Fibroblast of pulmonary artery (primary cell): Measurements from ENCODE around the gene BCCIP.

Experiments used
- DNase-seq: peaks from one replicate; pipeline ENCODE4 v3.0.0-alpha.2; 2010; ENCODE audit warnings: low read depth
- H3K4me3 ChIP-seq: replicated peaks from 2 replicates; pipeline ENCODE4 v1.5.1; 2011; ENCODE audit warnings: low read depth, mild to moderate bottlenecking, control low read depth, low read length, moderate library complexity
- TF ChIP-seq, protein P1 (sequence below): IDR thresholded peaks from 2 replicates; pipeline ENCODE4 v1.5.1; 2011; ENCODE audit warnings: mild to moderate bottlenecking, control low read depth, low read length, inconsistent platforms; ENCODE audit errors: missing control alignments

The BCCIP gene

DNA sequence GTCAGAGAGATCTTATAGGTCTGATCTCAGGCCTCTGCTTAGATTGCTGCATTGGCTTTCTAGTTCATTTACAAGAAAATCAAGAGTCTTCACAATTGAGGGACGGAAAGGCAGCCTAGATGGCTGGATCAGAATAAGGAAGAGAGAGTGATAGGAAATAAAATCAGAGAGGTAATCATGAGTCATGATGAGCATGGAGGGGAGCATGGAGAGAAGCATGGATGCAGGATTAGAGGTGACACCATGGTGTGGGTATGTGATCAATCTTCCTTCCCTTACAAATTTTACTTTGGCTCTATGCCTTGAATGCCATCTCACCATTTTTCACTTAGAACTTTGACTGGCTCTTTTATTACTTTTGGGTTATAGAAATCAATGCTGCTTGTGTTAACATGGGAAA, 1.4 kb downstream of the BCCIP start:
- DNase-seq: peak; percentile 8
- TF ChIP-seq, protein P1, sequence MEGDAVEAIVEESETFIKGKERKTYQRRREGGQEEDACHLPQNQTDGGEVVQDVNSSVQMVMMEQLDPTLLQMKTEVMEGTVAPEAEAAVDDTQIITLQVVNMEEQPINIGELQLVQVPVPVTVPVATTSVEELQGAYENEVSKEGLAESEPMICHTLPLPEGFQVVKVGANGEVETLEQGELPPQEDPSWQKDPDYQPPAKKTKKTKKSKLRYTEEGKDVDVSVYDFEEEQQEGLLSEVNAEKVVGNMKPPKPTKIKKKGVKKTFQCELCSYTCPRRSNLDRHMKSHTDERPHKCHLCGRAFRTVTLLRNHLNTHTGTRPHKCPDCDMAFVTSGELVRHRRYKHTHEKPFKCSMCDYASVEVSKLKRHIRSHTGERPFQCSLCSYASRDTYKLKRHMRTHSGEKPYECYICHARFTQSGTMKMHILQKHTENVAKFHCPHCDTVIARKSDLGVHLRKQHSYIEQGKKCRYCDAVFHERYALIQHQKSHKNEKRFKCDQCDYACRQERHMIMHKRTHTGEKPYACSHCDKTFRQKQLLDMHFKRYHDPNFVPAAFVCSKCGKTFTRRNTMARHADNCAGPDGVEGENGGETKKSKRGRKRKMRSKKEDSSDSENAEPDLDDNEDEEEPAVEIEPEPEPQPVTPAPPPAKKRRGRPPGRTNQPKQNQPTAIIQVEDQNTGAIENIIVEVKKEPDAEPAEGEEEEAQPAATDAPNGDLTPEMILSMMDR: no peak
- H3K4me3 ChIP-seq: peak overlapping the region; percentile 88

DNA sequence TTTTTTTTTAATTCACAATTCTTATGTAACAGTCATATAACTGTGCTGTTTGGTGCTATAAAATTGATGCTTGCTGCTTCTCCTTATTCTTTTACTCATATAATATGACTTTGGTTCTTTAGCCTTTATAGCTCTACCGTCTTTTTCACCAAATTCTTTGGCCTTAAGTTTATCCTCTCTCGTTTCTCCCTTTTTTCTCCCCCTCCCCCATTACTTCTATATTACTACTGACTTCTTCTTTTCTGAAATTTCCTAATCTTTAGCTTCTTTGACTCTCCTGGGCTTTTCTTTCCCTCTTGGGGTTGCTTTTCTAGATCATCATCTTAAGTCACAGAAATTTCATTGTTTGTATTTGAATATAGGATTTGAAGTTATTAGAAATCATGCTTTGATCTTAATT, 3.8 kb downstream of the BCCIP start:
- TF ChIP-seq, protein P1: no peak
- no peak overlapping the region for H3K4me3 ChIP-seq
- no peak for DNase-seq

DNA sequence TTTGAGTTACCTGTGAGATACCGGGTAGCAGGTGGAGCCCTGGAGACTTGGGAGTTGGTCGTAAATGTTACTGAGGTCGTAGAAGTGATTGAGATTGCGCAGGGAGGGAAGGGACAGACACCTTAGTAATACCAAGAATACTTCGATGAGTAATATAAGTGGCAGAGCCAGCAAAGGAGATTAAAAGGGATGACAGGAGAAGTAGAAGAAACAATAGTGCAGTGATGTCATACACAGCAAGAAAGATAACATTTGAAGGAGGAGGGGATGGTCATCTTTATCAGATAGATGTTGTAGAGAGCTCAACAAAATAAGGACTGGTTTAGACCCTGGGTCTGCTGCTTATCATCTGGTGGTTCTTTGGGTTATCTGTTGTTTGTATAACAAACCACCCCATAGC, 5.0 kb downstream of the BCCIP start:
- no peak overlapping the region for H3K4me3 ChIP-seq
- TF ChIP-seq, protein P1: no peak
- no peak for DNase-seq

DNA sequence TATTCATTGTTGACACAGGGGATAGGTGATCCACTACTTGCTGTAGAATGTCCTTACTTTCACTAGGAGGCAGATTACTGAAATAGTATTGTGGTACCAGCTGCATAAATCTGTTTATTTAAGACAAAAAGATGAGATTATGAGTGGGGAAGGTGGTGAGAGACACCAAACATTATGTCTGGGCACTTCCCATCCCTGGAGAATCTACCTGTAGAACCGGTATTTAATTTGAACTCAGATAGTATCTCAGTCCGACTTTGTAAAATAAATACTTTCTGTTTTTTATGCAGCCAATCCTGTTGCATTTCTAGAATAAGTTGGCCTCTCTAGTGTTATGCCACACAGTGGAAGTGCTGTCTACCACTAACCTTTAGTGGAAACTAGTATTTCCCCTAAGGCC, 13.4 kb downstream of the BCCIP start:
- TF ChIP-seq, protein P1: no peak
- DNase-seq: no peak
- no peak overlapping the region for H3K4me3 ChIP-seq

DNA sequence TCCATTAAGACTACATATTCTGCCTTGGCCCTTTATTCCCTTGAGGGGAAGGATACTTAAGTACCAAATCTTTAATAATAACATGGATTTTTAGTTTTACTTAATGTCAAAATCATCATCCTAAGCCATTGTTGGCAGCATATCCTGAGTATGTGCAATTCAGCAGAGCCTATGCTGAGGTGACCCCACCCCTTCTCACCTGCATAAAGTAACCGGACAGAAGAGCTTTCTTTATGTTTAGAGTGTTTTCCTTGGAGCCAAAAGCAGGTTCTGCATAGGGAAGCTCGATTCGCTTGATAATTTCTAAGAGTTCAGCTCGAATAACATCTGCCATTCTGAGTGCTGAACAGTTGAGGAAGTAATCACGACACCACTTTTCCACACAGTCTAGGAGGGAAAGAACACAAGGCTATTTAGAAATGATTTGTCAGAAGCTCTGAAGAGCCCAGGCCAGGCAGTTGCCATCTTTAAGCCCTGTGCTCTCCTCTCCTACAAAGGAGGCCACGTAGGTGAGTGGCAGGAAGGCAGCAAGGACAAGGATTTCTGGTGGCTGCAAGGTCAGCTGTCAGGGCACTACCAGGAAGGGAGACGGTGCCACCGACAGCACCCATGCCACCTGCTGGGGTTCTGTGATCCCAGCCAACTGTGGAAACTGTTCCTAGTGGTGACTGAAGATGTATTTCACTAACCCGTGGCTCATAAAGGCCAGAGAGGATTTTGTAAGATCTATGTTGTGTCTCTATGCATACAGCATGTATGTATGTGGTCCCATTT, 15.6 kb downstream of the BCCIP start:
- H3K4me3 ChIP-seq: no peak overlapping the region
- no peak for DNase-seq
- TF ChIP-seq, protein P1: no peak

GRCh38 chr10:125840406-125840805, 17.1 kb downstream of the BCCIP start:
- TF ChIP-seq, protein P1: no peak
- H3K4me3 ChIP-seq: no peak overlapping the region
- no peak for DNase-seq

- TF ChIP-seq, protein P1: no peak
- DNase-seq: peak; percentile 17
- no peak overlapping the region for H3K4me3 ChIP-seq
Observed at GRCh38 chr10:125840955-125841354, 17.6 kb downstream of the BCCIP start.
